K562 (cell line): Measurements from ENCODE around the gene FHIT. TPM values are rescaled to one million over a fixed set of nuclear protein-coding genes. Genes with fewer than 3 reads are reported as not detected.

Experiments
- ATAC-seq: fragments of 200-7000 bp; cut with Tn5 transposase; 3 replicates; pipeline ENCODE4 v1.9.1; 2020; ENCODE audit warnings: moderate library complexity
- BruUV-seq: library from RNA; stranded (reverse); fragments of 400-500 nt; replicated peaks from 2 replicates; lab custom pipeline; 2021; lab: Mats Ljungman, UMichigan
- CTCF ChIA-PET: fragments of 300-600 bp; formaldehyde crosslinking; extraction: SDS; loops from one replicate; lab custom pipeline; 2021; ENCODE audit warnings: low intra/inter-chr PET ratio; lab: Yijun Ruan, JAX
- POLR2A ChIA-PET: fragments of 300-600, 350-650 bp; sonication (Branson Sonifier 250); formaldehyde crosslinking; extraction: SDS; loops from one replicate; lab custom pipeline; 2021; ENCODE audit warnings: antibody characterized with exemption, inconsistent platforms; lab: Yijun Ruan, JAX
- DNase-seq, 4 experiments: peaks; one replicate each; pipeline versions ENCODE4 v3.0.0 to v3.0.0-alpha.2; 2011 to 2018; ENCODE audit warnings: low spot score in 3 of 4, mixed read lengths in 3 of 4; ENCODE audit errors: extremely low read depth in 1 of 4
- FAIRE-seq: peaks from 2 replicates; lab custom pipeline; 2011; peaks lifted over from hg19 to GRCh38; lab: Jason Lieb, UNC
- H2AFZ ChIP-seq: 2 replicates; pipeline ENCODE4 v1.6.0; 2011; ENCODE audit warnings: low read depth, low read length, control low read depth, inconsistent platforms
- H3K27ac ChIP-seq: fragments of 200-600 bp; 3 replicates; pipeline ENCODE4 v1.8.0; 2011; ENCODE audit warnings: low read depth, mild to moderate bottlenecking, control low read depth, inconsistent platforms, low read length, moderate library complexity, mixed read lengths; ENCODE audit errors: extremely low read depth
- H3K27me3 ChIP-seq, 2 experiments: fragments of 300-600 bp in 1 of 2; 2 replicates in 1 of 2; 3 replicates in 1 of 2; pipeline versions ENCODE4 v1.6.0 to v1.8.0; 2011; ENCODE audit warnings: inconsistent platforms in 2 of 2, low read length in 2 of 2, mild to moderate bottlenecking in 1 of 2, mixed read lengths in 1 of 2, moderate library complexity in 1 of 2; ENCODE audit not compliant: control insufficient read depth in 2 of 2, insufficient read depth in 2 of 2
- H3K36me3 ChIP-seq: fragments of 300-600 bp; 3 replicates; pipeline ENCODE4 v1.8.0; 2011; ENCODE audit warnings: mild to moderate bottlenecking, low read length, inconsistent platforms; ENCODE audit not compliant: control insufficient read depth, insufficient read depth
- H3K4me1 ChIP-seq, 2 experiments: fragments of 200-600 bp in 1 of 2; replicated peaks in 1 of 2; 2 replicates in 1 of 2; 3 replicates in 1 of 2; pipeline versions ENCODE4 v1.5.1 to v1.8.0; 2011; ENCODE audit warnings: inconsistent platforms in 2 of 2, low read length in 2 of 2, mild to moderate bottlenecking in 1 of 2, mixed read lengths in 1 of 2, moderate library complexity in 1 of 2; ENCODE audit not compliant: control insufficient read depth in 2 of 2, insufficient read depth in 2 of 2
- H3K4me2 ChIP-seq: 2 replicates; pipeline ENCODE4 v1.6.1; 2011; ENCODE audit warnings: low read length, control low read depth, inconsistent platforms, mixed read lengths; ENCODE audit not compliant: insufficient read depth
- H3K4me3 ChIP-seq: fragments of 200-600 bp; sonication (generic), shearing (Covaris generic); 2 replicates; pipeline ENCODE4 v1.5.1; 2016; ENCODE audit warnings: control low read depth, inconsistent platforms
- H3K79me2 ChIP-seq: fragments of 200-600 bp; 3 replicates; pipeline ENCODE4 v1.8.0; 2011; ENCODE audit warnings: low read length, inconsistent platforms; ENCODE audit not compliant: control insufficient read depth, insufficient read depth
- H3K9ac ChIP-seq, 2 experiments: 2 replicates each; pipeline versions ENCODE4 v1.6.0 to v1.6.1; 2011; ENCODE audit warnings: low read depth in 2 of 2, low read length in 2 of 2, control low read depth in 1 of 2, inconsistent platforms in 1 of 2, mild to moderate bottlenecking in 1 of 2, mixed read lengths in 1 of 2; ENCODE audit not compliant: insufficient read depth in 1 of 2
- H3K9me1 ChIP-seq: one replicate; pipeline ENCODE4 v1.6.0; 2011; ENCODE audit warnings: inconsistent platforms, mild to moderate bottlenecking, low read length, moderate library complexity; ENCODE audit not compliant: control insufficient read depth, insufficient read depth
- H3K9me3 ChIP-seq: replicated peaks from 2 replicates; pipeline ENCODE4 v1.5.1; 2011; ENCODE audit warnings: low read depth, low read length, inconsistent platforms; ENCODE audit not compliant: control insufficient read depth, insufficient read depth
- H4K20me1 ChIP-seq: replicated peaks from 2 replicates; pipeline ENCODE4 v1.6.1; 2011; ENCODE audit warnings: low read length, inconsistent platforms, mixed read lengths; ENCODE audit not compliant: control insufficient read depth, insufficient read depth
- BCOR ChIP-seq: fragments of 450-650 bp; IDR thresholded peaks from 2 replicates; pipeline ENCODE4 v1.6.1; 2016
- CEBPG ChIP-seq, 3 experiments: fragments of 200-800 bp in 1 of 3; sonication (Bioruptor generic) in 1 of 3; sonication (generic) in 1 of 3; formaldehyde crosslinking in 1 of 3; IDR thresholded peaks in 2 of 3; conservative IDR thresholded peaks in 1 of 3; 2 replicates each; pipeline versions ENCODE4 v1.6.1 to v1.8.0; 2016 to 2022; ENCODE audit warnings: missing compliant biosample characterization in 2 of 3, missing genetic modification characterization in 2 of 3, mild to moderate bottlenecking in 1 of 3, missing genetic modification reagents in 1 of 3
- FOXJ2 ChIP-seq: fragments of 200-800 bp; sonication (Bioruptor generic); IDR thresholded peaks from 2 replicates; pipeline ENCODE4 v1.6.1; 2016; ENCODE audit warnings: missing genetic modification characterization, missing compliant biosample characterization
- TRIM24 ChIP-seq, 2 experiments: fragments of 450-650 bp; IDR thresholded peaks; 2 replicates each; pipeline ENCODE4 v1.6.1; 2016
- ZNF23 ChIP-seq: fragments of 250-450 bp; sonication (Bioruptor Pico); IDR thresholded peaks from 2 replicates; pipeline ENCODE4 v1.4.0; 2020; ENCODE audit warnings: mild to moderate bottlenecking
- ZNF316 ChIP-seq: fragments of 450-650 bp; IDR thresholded peaks from 2 replicates; pipeline ENCODE4 v1.6.1; 2016
- WGBS: fragments of 100-300 bp; shearing (Covaris generic); methylation state at CpG from one replicate; pipeline ENCODE4 v1.1.6; 2016; ENCODE audit warnings: low coverage, mixed read lengths; ENCODE audit not compliant: insufficient coverage; ENCODE audit errors: missing lambda C conversion rate; 5-methylcytosine and 5-hydroxymethylcytosine counted together
- in situ Hi-C: fragments of 300-500 bp; cut with MboI; formaldehyde crosslinking; loops from 4 replicates; pipeline ENCODE4 v1.15.0; 2018; ENCODE audit warnings: inconsistent platforms, mixed read lengths
- intact Hi-C: fragments of 100-400 bp; cut with micrococcal nuclease; formaldehyde crosslinking; loops from 2 replicates; pipeline ENCODE4 v1.14.2; 2022
- polyA plus RNA-seq, 8 experiments: library from polyadenylated mRNA; depleted of rRNA in 4 of 8; stranded (reverse) in 5 of 8; unstranded in 3 of 8; fragments of >200 nt; fragmentation: Nextera tagmentation in 2 of 8; fragmentation: Illumina TruSeq in 1 of 8; extraction: Ambion mirVana in 2 of 8; extraction: Trizol in 1 of 8; gene quantifications; 2 replicates each; pipeline versions ENCODE4 v1.2.1 to v1.2.3, GENCODE V29; 2011 to 2014; ENCODE audit warnings: inconsistent platforms in 1 of 8, missing spikeins in 1 of 8
- total RNA-seq, 7 experiments: library from RNA; depleted of rRNA in 6 of 7; stranded (reverse); fragments of >200 nt in 6 of 7; fragmentation: Illumina TruSeq in 2 of 7; extraction: Trizol in 2 of 7; gene quantifications; 2 replicates each; pipeline versions ENCODE4 v1.2.1 to v1.2.3, GENCODE V29; 2011 to 2021; ENCODE audit warnings: low replicate concordance in 1 of 7
- TF ChIP-seq, protein P1 (sequence below), 2 experiments: fragments of 450-650 bp in 1 of 2; sonication (generic) in 1 of 2; formaldehyde crosslinking in 1 of 2; IDR thresholded peaks; 2 replicates each; pipeline versions ENCODE4 v1.7.1 to v1.9.0; 2016 to 2022; ENCODE audit warnings: inconsistent platforms in 1 of 2, mild to moderate bottlenecking in 1 of 2, missing genetic modification reagents in 1 of 2
- TF ChIP-seq, protein P2 (sequence below), 2 experiments: fragments of 450-650 bp in 1 of 2; sonication (generic) in 1 of 2; formaldehyde crosslinking in 1 of 2; IDR thresholded peaks in 1 of 2; conservative IDR thresholded peaks in 1 of 2; 2 replicates each; pipeline versions ENCODE4 v1.6.1 to v1.8.1; 2016 to 2023; ENCODE audit warnings: mild to moderate bottlenecking in 2 of 2, moderate library complexity in 2 of 2, inconsistent platforms in 1 of 2, missing genetic modification reagents in 1 of 2

FHIT gene
- total and polyA plus RNA-seq, 9 of the 15 experiments (the other 6 are each of a cell fraction or from before 2014, with no cell fraction given), result 1.7 to 9.1 (median 4.3) TPM

- H3K27ac ChIP-seq, result no peak overlapping the region
- 71% methylated on average over 3 of the region's 3 CpGs for WGBS
- DNase-seq (no peak), ATAC-seq (no peak), FAIRE-seq (no peak)
- intact Hi-C loops, result no loop called here
- H3K79me2 ChIP-seq, result peaks cover 3% of the 10 kb centered on the region; the same call in 2 of the 3 replicates
- H3K4me2 ChIP-seq, result no peak overlapping the region
- no peak overlapping the region for H2AFZ ChIP-seq
- H3K27me3 ChIP-seq, result no peaks in the 10 kb centered on the region
- H4K20me1 ChIP-seq, result no peaks in the 10 kb centered on the region
- POLR2A ChIA-PET, result no interaction called here
- H3K36me3 ChIP-seq, result no peaks in the 10 kb centered on the region; the same call in 2 of the 3 replicates
- H3K4me1 ChIP-seq, result peaks cover 0 to 18% of the 10 kb centered on the region in 2 experiments; a peak in 3 of 5 replicates
- H3K9me3 ChIP-seq, result no peaks in the 10 kb centered on the region; the same call in 1 of the 2 replicates
- no TSS peak for BruUV-seq
- in situ Hi-C loops, result no loop called here
- H3K9me1 ChIP-seq, result no peaks in the 10 kb centered on the region
- H3K9ac ChIP-seq, result no peak overlapping the region
- CTCF ChIA-PET, result no interaction called here
- no peak overlapping the region for H3K4me3 ChIP-seq
- TF ChIP-seq CEBPG (CRISPR knock-in tag; IDR thresholded peaks at IDR 0.05) (no peak), CEBPG (tag; conservative IDR thresholded peaks at IDR 0.05 in 1 of 2, IDR thresholded peaks at IDR 0.05 in 1 of 2) (peak in 1 of 2 experiments; percentile 50; a peak in 1 of 4 replicates), ZNF23 (CRISPR knock-in tag) (no peak), TRIM24 (IDR thresholded peaks at IDR 0.05) (peak in 1 of 2 experiments; percentile 31; a peak in 1 of 4 replicates), BCOR (no peak), ZNF316 (peak; percentile 22; the same call in 1 of the 2 replicates), FOXJ2 (peak; percentile 76)
- TF ChIP-seq, protein P1, sequence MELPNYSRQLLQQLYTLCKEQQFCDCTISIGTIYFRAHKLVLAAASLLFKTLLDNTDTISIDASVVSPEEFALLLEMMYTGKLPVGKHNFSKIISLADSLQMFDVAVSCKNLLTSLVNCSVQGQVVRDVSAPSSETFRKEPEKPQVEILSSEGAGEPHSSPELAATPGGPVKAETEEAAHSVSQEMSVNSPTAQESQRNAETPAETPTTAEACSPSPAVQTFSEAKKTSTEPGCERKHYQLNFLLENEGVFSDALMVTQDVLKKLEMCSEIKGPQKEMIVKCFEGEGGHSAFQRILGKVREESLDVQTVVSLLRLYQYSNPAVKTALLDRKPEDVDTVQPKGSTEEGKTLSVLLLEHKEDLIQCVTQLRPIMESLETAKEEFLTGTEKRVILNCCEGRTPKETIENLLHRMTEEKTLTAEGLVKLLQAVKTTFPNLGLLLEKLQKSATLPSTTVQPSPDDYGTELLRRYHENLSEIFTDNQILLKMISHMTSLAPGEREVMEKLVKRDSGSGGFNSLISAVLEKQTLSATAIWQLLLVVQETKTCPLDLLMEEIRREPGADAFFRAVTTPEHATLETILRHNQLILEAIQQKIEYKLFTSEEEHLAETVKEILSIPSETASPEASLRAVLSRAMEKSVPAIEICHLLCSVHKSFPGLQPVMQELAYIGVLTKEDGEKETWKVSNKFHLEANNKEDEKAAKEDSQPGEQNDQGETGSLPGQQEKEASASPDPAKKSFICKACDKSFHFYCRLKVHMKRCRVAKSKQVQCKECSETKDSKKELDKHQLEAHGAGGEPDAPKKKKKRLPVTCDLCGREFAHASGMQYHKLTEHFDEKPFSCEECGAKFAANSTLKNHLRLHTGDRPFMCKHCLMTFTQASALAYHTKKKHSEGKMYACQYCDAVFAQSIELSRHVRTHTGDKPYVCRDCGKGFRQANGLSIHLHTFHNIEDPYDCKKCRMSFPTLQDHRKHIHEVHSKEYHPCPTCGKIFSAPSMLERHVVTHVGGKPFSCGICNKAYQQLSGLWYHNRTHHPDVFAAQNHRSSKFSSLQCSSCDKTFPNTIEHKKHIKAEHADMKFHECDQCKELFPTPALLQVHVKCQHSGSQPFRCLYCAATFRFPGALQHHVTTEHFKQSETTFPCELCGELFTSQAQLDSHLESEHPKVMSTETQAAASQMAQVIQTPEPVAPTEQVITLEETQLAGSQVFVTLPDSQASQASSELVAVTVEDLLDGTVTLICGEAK (IDR thresholded peaks at IDR 0.05), result peak; percentile 79
- TF ChIP-seq, protein P1 (CRISPR knock-in tag; IDR thresholded peaks at IDR 0.05), result peak; percentile 55
- TF ChIP-seq, protein P2, sequence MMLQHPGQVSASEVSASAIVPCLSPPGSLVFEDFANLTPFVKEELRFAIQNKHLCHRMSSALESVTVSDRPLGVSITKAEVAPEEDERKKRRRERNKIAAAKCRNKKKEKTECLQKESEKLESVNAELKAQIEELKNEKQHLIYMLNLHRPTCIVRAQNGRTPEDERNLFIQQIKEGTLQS (IDR thresholded peaks at IDR 0.05), result peak; percentile 54
- TF ChIP-seq, protein P2 (CRISPR knock-in tag; conservative IDR thresholded peaks at IDR 0.05), result no peak
Observed at GRCh38 chr3:60185161-60185560, 1066.1 kb downstream of the FHIT start.
